Thymus (tissue), 14 donors: Measurements from ENCODE around the gene CORO1C. TPM values are rescaled to one million over a fixed set of nuclear protein-coding genes. Genes with fewer than 3 reads are reported as not detected.

ENCODE experiments used
- DNase-seq, 9 donors: peaks; one replicate each; pipeline ENCODE4 v3.0.0-alpha.2; 2013; ENCODE audit warnings: low spot score in 9 of 9, low read depth in 6 of 9, missing footprints in 1 of 9
- H3K27ac ChIP-seq, 2 donors: one replicate each; pipeline ENCODE4 v1.5.1; 2013; ENCODE audit warnings: control low read depth in 1 of 2, low read depth in 1 of 2, low read length in 1 of 2, mild to moderate bottlenecking in 1 of 2, moderate library complexity in 1 of 2
- H3K27me3 ChIP-seq, 2 donors: one replicate each; pipeline ENCODE4 v1.5.1; 2013; ENCODE audit warnings: low read length in 1 of 2; ENCODE audit not compliant: control insufficient read depth in 2 of 2, insufficient read depth in 1 of 2
- H3K36me3 ChIP-seq, 2 donors: one replicate each; pipeline ENCODE4 v1.5.1; 2013; ENCODE audit warnings: low read length in 1 of 2, mild to moderate bottlenecking in 1 of 2, moderate library complexity in 1 of 2; ENCODE audit not compliant: control insufficient read depth in 2 of 2, insufficient read depth in 2 of 2
- H3K4me1 ChIP-seq, 2 donors: one replicate each; pipeline ENCODE4 v1.5.1; 2013; ENCODE audit warnings: low read length in 2 of 2; ENCODE audit not compliant: control insufficient read depth in 2 of 2, insufficient read depth in 2 of 2
- H3K4me3 ChIP-seq, 2 donors: one replicate each; pipeline ENCODE4 v1.5.1; 2013; ENCODE audit warnings: low read length in 2 of 2, control low read depth in 1 of 2, mild to moderate bottlenecking in 1 of 2
- H3K9me3 ChIP-seq, 2 donors: one replicate each; pipeline ENCODE4 v1.5.1; 2013; ENCODE audit warnings: low read length in 1 of 2, mild to moderate bottlenecking in 1 of 2; ENCODE audit not compliant: control insufficient read depth in 2 of 2, insufficient read depth in 1 of 2
- WGBS: extraction: QIAGEN DNeasy Blood & Tissue Kit; methylation state at CpG from one replicate; pipeline ENCODE4 v1.1.7; 2013; 5-methylcytosine and 5-hydroxymethylcytosine counted together
- long read RNA-seq, 10 donors: transcript quantifications; one replicate each; lab custom pipeline, GENCODE V29; 2026
- polyA plus RNA-seq: library from polyadenylated mRNA; stranded (reverse); fragments of 200-250 nt; gene quantifications from one replicate; pipeline ENCODE4 v1.2.3, GENCODE V29; 2013
- total RNA-seq: library from RNA; stranded (reverse); fragments of 120-200 nt; gene quantifications from one replicate; pipeline ENCODE4 v1.2.4, GENCODE V29; 2013
- donor health status: healthy.

Gene CORO1C
- total RNA-seq, result 24.6 TPM
- 35.4 TPM for polyA plus RNA-seq
- long read RNA-seq, donor 1, result 0 reads
- long read RNA-seq, donor 2, result 0 reads
- long read RNA-seq, donor 3, transcript CORO1C-201 (11 exons, 3,892 nt), result major isoform, 7 of 8 reads
- long read RNA-seq, donor 3, partial matches to known transcripts, result 0 of 8 reads
- long read RNA-seq, donor 3, other reads (novel, unspliced or antisense), result 0 of 8 reads
- long read RNA-seq, donor 4, partial matches to known transcripts, result 0 of 3 reads
- long read RNA-seq, donor 4, other reads (novel, unspliced or antisense), result 0 of 3 reads
- long read RNA-seq, donor 5, transcript CORO1C-201 (11 exons, 3,892 nt), result major isoform, 7 of 7 reads
- long read RNA-seq, donor 5, partial matches to known transcripts, result 0 of 7 reads
- long read RNA-seq, donor 5, other reads (novel, unspliced or antisense), result 0 of 7 reads
- long read RNA-seq, donor 6, transcript CORO1C-201 (11 exons, 3,892 nt), result major isoform, 6 of 6 reads
- long read RNA-seq, donor 6, partial matches to known transcripts, result 0 of 6 reads
- long read RNA-seq, donor 6, other reads (novel, unspliced or antisense), result 0 of 6 reads
- long read RNA-seq, donor 7, transcript CORO1C-201 (11 exons, 3,892 nt), result major isoform, 5 of 5 reads
- long read RNA-seq, donor 7, partial matches to known transcripts, result 0 of 5 reads
- long read RNA-seq, donor 7, other reads (novel, unspliced or antisense), result 0 of 5 reads
- long read RNA-seq, donor 8, transcript CORO1C-201 (11 exons, 3,892 nt), result major isoform, 9 of 9 reads
- long read RNA-seq, donor 8, partial matches to known transcripts, result 0 of 9 reads
- long read RNA-seq, donor 8, other reads (novel, unspliced or antisense), result 0 of 9 reads
- long read RNA-seq, donor 9, partial matches to known transcripts, result 0 of 3 reads
- long read RNA-seq, donor 9, other reads (novel, unspliced or antisense), result 0 of 3 reads
- long read RNA-seq, donor 10, transcript CORO1C-201 (11 exons, 3,892 nt), result major isoform, 12 of 12 reads
- long read RNA-seq, donor 10, partial matches to known transcripts, result 0 of 12 reads
- long read RNA-seq, donor 10, other reads (novel, unspliced or antisense), result 0 of 12 reads

- Histone ChIP-seq H3K27me3 (peaks cover 0 to 6% of the 10 kb centered on the region in 2 donors), H3K27ac (peak within 1 kb of the TSS; percentile 89 to 91), H3K36me3 (no peaks in the 10 kb centered on the region), H3K4me1 (peaks cover 11 to 21% of the 10 kb centered on the region in 2 donors), H3K4me3 (peak within 1 kb of the TSS; percentile 68 to 83), H3K9me3 (peaks cover 0 to 5% of the 10 kb centered on the region in 2 donors)
- WGBS, result under 1% methylated on average over 85 of the region's 85 CpGs
- peak; percentile 87 to 96 (median 93) for DNase-seq
Measured at GRCh38 chr12:108731105-108731865, at the start of gene CORO1C. TSS of gene CORO1C (minus strand) at chr12:108731518. CDS start at chr12:108701318, 30,200 bp downstream.

- H3K27me3 ChIP-seq, result no peaks in the 10 kb centered on the region
- H3K36me3 ChIP-seq, result no peaks in the 10 kb centered on the region
- H3K9me3 ChIP-seq, result no peaks in the 10 kb centered on the region
- 93% methylated on average over 9 of the region's 9 CpGs for WGBS
- H3K27ac ChIP-seq, result no peak overlapping the region
- H3K4me3 ChIP-seq, result no peak overlapping the region
- DNase-seq, result no peak
- no peaks in the 10 kb centered on the region for H3K4me1 ChIP-seq
Measured at GRCh38 chr12:108779998-108780688, 48.8 kb upstream of the CORO1C start.

GRCh38 chr12:108778053-108778452 lies 46.7 kb upstream of the CORO1C start:
- DNase-seq, result no peak
- WGBS, result 98% methylated on average over 2 of the region's 2 CpGs
- Histone ChIP-seq H3K27me3 (no peaks in the 10 kb centered on the region), H3K27ac (no peak overlapping the region), H3K4me3 (no peak overlapping the region), H3K9me3 (no peaks in the 10 kb centered on the region), H3K4me1 (peaks cover 5 to 8% of the 10 kb centered on the region in 2 donors), H3K36me3 (no peaks in the 10 kb centered on the region)

- no peak overlapping the region for H3K4me3 ChIP-seq
- no peak for DNase-seq
- peaks cover 11 to 16% of the 10 kb centered on the region in 2 donors for H3K4me1 ChIP-seq
- no peaks in the 10 kb centered on the region for H3K27me3 ChIP-seq
- H3K27ac ChIP-seq, result no peak overlapping the region
- H3K9me3 ChIP-seq, result no peaks in the 10 kb centered on the region
- WGBS, result 88% methylated on average over 2 of the region's 2 CpGs
- no peaks in the 10 kb centered on the region for H3K36me3 ChIP-seq
Measured at GRCh38 chr12:108777156-108777555, 45.8 kb upstream of the CORO1C start.

DNA sequence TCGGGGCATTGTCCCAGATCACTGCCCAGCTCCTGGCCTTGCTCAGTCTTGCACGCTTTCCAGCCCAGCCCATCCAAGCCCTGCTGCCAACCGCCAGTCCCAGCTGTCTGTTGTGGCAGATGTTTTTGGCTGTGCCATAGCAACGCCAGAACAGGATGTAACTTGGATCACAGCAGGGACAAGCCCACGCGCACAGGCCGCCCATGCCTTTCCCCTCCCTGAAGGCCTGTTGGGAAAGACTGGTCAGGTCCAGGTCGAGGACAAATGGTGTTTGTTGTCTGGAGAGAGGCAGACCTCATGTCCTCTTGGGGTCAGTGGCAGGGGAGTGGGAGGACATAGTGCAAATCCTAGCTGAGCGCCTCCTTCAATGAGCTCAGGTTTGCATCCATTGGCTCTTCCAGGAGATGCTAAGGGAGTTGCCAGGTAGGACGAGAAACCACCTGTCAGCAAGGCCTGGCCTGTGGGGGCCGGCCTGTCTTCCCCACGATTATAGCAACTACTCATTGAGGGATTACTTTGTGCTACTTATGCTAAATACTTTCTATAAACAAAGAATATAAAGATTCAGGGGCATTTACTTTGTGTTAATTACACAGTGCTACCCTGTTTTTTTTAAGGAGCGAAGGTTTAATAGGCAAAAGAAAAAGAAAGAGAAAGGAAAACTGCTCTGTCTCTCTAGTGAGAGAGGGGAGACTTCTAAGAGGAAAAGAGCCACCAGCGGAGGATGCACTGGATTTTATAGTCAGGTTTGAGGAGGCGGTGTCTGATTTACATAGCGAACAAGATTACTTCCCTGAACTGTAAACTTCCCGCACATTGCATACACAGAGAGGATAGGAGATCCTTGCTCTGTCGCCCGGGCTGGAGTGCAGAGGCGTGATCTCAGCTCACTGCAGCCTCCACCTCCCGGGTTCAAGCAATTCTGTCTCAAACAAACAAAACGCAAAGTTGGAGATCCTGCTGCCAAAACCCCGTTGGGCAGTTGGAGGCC lies 42.8 kb upstream of the CORO1C start:
- Histone ChIP-seq H3K4me1 (peaks cover 14 to 19% of the 10 kb centered on the region in 2 donors), H3K27ac (peak overlapping the region in 1 of 2 donors; percentile 33), H3K4me3 (no peak overlapping the region), H3K36me3 (no peaks in the 10 kb centered on the region), H3K9me3 (no peaks in the 10 kb centered on the region), H3K27me3 (peaks cover 0 to 8% of the 10 kb centered on the region in 2 donors)
- DNase-seq, result peak in 3 of 9 donors; percentile 11 to 28 (median 22)
- WGBS, result 73% methylated on average over 23 of the region's 23 CpGs

GRCh38 chr12:108772891-108773797 lies 41.8 kb upstream of the CORO1C start:
- H3K4me3 ChIP-seq, result no peak overlapping the region
- H3K4me1 ChIP-seq, result peaks cover 20 to 23% of the 10 kb centered on the region in 2 donors
- DNase-seq, result no peak
- H3K9me3 ChIP-seq, result no peaks in the 10 kb centered on the region
- H3K27ac ChIP-seq, result peak overlapping the region in 1 of 2 donors; percentile 42
- WGBS, result 94% methylated on average over 25 of the region's 25 CpGs
- H3K27me3 ChIP-seq, result peaks cover 0 to 17% of the 10 kb centered on the region in 2 donors
- H3K36me3 ChIP-seq, result no peaks in the 10 kb centered on the region

DNA sequence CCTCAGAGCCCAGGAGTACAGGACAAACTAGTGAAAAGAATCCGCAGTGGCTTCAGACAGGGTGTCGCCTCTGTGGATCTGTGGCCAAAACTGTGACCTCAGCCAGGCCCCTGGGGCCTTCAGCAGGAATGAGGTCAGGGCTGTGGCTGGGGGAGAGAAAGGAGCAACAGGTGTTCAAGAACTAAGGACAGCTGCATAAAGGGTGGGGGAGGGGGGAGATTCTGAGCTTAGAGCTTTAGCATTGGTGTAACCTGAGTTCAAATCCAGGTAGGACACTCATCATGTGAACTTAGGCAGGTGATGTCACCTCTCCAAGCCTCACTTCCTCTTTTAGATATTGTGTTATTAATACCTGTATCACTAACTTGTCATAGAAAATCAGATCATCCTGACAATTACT lies 40.9 kb upstream of the CORO1C start:
- DNase-seq, result peak in 7 of 9 donors; percentile 14 to 57 (median 34)
- H3K36me3 ChIP-seq, result no peaks in the 10 kb centered on the region
- peaks cover 20 to 23% of the 10 kb centered on the region in 2 donors for H3K4me1 ChIP-seq
- H3K9me3 ChIP-seq, result no peaks in the 10 kb centered on the region
- 74% methylated on average over 2 of the region's 2 CpGs for WGBS
- no peak overlapping the region for H3K4me3 ChIP-seq
- H3K27ac ChIP-seq, result no peak overlapping the region
- peaks cover 0 to 20% of the 10 kb centered on the region in 2 donors for H3K27me3 ChIP-seq
